Caco-2 (cell line): ENCODE results near the gene WWOX. TPM values are rescaled to one million over a fixed set of nuclear protein-coding genes. Genes with fewer than 3 reads are reported as not detected.
A peak's percentile ranks its signal among the peaks of the same experiment; 100 is the strongest.

Experiments used
- BruUV-seq: library from RNA; stranded (reverse); fragments of 400-500 nt; replicated peaks from 2 replicates; lab custom pipeline; 2021; lab: Mats Ljungman, UMichigan
- CTCF ChIA-PET: fragments of 300-600 bp; sonication (Branson Sonifier 250); formaldehyde crosslinking; loops from one replicate; lab custom pipeline; 2022; ENCODE audit warnings: antibody characterized with exemption; lab: Charles Lee
- POLR2A ChIA-PET: fragments of 300-600 bp; sonication (Branson Sonifier 250); formaldehyde crosslinking; loops from one replicate; lab custom pipeline; 2022; ENCODE audit warnings: antibody characterized with exemption; lab: Charles Lee
- DNase-seq, 2 experiments: peaks; one replicate each; pipeline versions ENCODE4 v3.0.0 to v3.0.0-alpha.2; 2020 to 2022
- H3K27me3 ChIP-seq: replicated peaks from 2 replicates; pipeline ENCODE4 v1.6.0; 2011; ENCODE audit warnings: low read length; ENCODE audit not compliant: control insufficient read depth, insufficient read depth
- H3K36me3 ChIP-seq: 2 replicates; pipeline ENCODE4 v1.5.1; 2011; ENCODE audit warnings: low read length; ENCODE audit not compliant: control insufficient read depth, insufficient read depth
- H3K4me1 ChIP-seq: fragments of 250-450 bp; sonication (Bioruptor Pico); 2 replicates; pipeline ENCODE4 v1.5.1; 2020; ENCODE audit warnings: mild to moderate bottlenecking
- H3K4me3 ChIP-seq: 2 replicates; pipeline ENCODE4 v1.5.1; 2011; ENCODE audit warnings: low read depth, mild to moderate bottlenecking, control low read depth, low read length
- H3K9me3 ChIP-seq: fragments of 250-450 bp; sonication (Bioruptor Pico); 2 replicates; pipeline ENCODE4 v1.5.1; 2020; ENCODE audit warnings: mild to moderate bottlenecking, moderate library complexity
- H3K27ac Mint-ChIP-seq: one replicate; pipeline ENCODE4 v1.8.0; 2022; ENCODE audit warnings: mixed read lengths; ENCODE audit not compliant: unreplicated experiment
- H3K27me3 Mint-ChIP-seq: one replicate; pipeline ENCODE4 v1.8.0; 2022; ENCODE audit warnings: mixed read lengths; ENCODE audit not compliant: insufficient read depth, unreplicated experiment
- H3K36me3 Mint-ChIP-seq: one replicate; pipeline ENCODE4 v1.8.0; 2022; ENCODE audit warnings: mild to moderate bottlenecking, mixed read lengths; ENCODE audit not compliant: insufficient read depth, unreplicated experiment
- H3K4me1 Mint-ChIP-seq: one replicate; pipeline ENCODE4 v1.8.0; 2022; ENCODE audit warnings: low read depth, mixed read lengths; ENCODE audit not compliant: unreplicated experiment
- H3K4me3 Mint-ChIP-seq: one replicate; pipeline ENCODE4 v1.8.0; 2022; ENCODE audit warnings: mild to moderate bottlenecking, moderate library complexity, mixed read lengths; ENCODE audit not compliant: unreplicated experiment
- H3K9me3 Mint-ChIP-seq: one replicate; pipeline ENCODE4 v1.8.0; 2022; ENCODE audit warnings: mixed read lengths; ENCODE audit not compliant: unreplicated experiment
- CTCF ChIP-seq, 2 experiments: fragments of 200-600 bp in 1 of 2; IDR thresholded peaks; 1 replicate in 1 of 2; 2 replicates in 1 of 2; pipeline versions ENCODE4 v1.5.1 to v1.8.0; 2011 to 2022; ENCODE audit warnings: antibody characterized with exemption in 1 of 2, control low read depth in 1 of 2, inconsistent platforms in 1 of 2, low read depth in 1 of 2, low read length in 1 of 2, mild to moderate bottlenecking in 1 of 2, moderate library complexity in 1 of 2; ENCODE audit not compliant: insufficient read depth in 1 of 2, severe bottlenecking in 1 of 2, unreplicated experiment in 1 of 2
- intact Hi-C: fragments of 100-400 bp; cut with micrococcal nuclease; formaldehyde crosslinking; loops from one replicate; pipeline ENCODE4 v1.10.0; 2022; ENCODE audit not compliant: unreplicated experiment
- total RNA-seq: library from RNA; stranded (reverse); gene quantifications from 2 replicates; pipeline ENCODE4 v1.2.3, GENCODE V29; 2022

WWOX gene
- total RNA-seq, 1 experiment from 2014 or later: 45.0 TPM

- ChIA-PET POLR2A (no interaction called here), CTCF (no interaction called here)
- Histone ChIP-seq H3K36me3 (no peaks in the 10 kb centered on the region), H3K27me3 (no peaks in the 10 kb centered on the region), H3K4me3 (no peak overlapping the region), H3K4me1 (peaks cover 5% of the 10 kb centered on the region; the same call in 1 of the 2 replicates), H3K9me3 (no peaks in the 10 kb centered on the region)
- Mint-ChIP-seq H3K27me3 (no peaks in the 10 kb centered on the region), H3K4me1 (no peaks in the 10 kb centered on the region), H3K9me3 (no peaks in the 10 kb centered on the region), H3K27ac (no peak overlapping the region), H3K36me3 (no peaks in the 10 kb centered on the region), H3K4me3 (no peak overlapping the region)
- BruUV-seq: no TSS peak
- DNase-seq: no peak
- TF ChIP-seq CTCF (IDR thresholded peaks at IDR 0.05; ENCODE audit: insufficient read depth in 1 of 2, low read depth in 1 of 2, low read length in 1 of 2, severe bottlenecking in 1 of 2, unreplicated experiment in 1 of 2): no peak
- intact Hi-C loops: no loop called here
These were observed 557.4 kb downstream of the WWOX start for GRCh38 chr16:78656887-78657286.

GRCh38 chr16:78659216-78659615, 559.8 kb downstream of the WWOX start:
- CTCF ChIA-PET: no interaction called here
- H3K27me3 Mint-ChIP-seq: no peaks in the 10 kb centered on the region
- H3K36me3 Mint-ChIP-seq: no peaks in the 10 kb centered on the region
- no peaks in the 10 kb centered on the region for H3K4me1 Mint-ChIP-seq
- intact Hi-C loops: no loop called here
- H3K9me3 Mint-ChIP-seq: no peaks in the 10 kb centered on the region
- TF ChIP-seq CTCF (IDR thresholded peaks at IDR 0.05; ENCODE audit: insufficient read depth in 1 of 2, low read depth in 1 of 2, low read length in 1 of 2, severe bottlenecking in 1 of 2, unreplicated experiment in 1 of 2): no peak
- H3K4me3 Mint-ChIP-seq: no peak overlapping the region
- Histone ChIP-seq H3K27me3 (no peaks in the 10 kb centered on the region), H3K36me3 (no peaks in the 10 kb centered on the region), H3K9me3 (no peaks in the 10 kb centered on the region), H3K4me1 (peaks cover 5% of the 10 kb centered on the region; the same call in 1 of the 2 replicates), H3K4me3 (no peak overlapping the region)
- H3K27ac Mint-ChIP-seq: no peak overlapping the region
- no TSS peak for BruUV-seq
- POLR2A ChIA-PET: no interaction called here
- no peak for DNase-seq

DNA sequence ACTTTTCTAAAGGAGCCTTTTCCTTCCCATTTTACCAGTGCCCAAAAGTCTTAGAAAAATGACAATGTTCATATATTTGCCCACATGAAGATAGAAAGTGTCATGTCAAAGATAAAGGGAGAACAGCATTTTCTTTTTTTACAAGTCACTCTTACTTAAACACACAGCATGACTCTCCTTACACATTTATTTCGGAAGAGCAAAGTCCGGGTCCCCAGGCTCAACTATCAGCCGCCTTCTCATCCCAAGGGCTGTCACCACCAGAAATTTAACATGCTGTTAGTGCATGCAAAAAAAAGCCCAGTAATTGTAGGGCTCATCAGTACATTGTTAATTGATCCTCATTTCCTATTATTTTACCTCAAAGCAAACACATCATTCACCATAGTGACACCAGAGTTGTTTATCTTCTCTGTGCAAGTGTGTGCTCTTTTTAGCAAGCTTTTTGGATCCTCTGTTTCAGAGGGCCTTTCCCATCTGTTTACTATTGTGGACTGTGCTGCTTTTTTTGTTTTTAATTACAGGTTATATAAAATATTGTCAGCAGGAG, 560.3 kb downstream of the WWOX start:
- ChIA-PET POLR2A (no interaction called here), CTCF (no interaction called here)
- no peak overlapping the region for H3K27ac Mint-ChIP-seq
- peaks cover 5% of the 10 kb centered on the region; the same call in 1 of the 2 replicates for H3K4me1 ChIP-seq
- H3K4me1 Mint-ChIP-seq: no peaks in the 10 kb centered on the region
- no TSS peak for BruUV-seq
- intact Hi-C loops: no loop called here
- no peaks in the 10 kb centered on the region for H3K36me3 ChIP-seq
- H3K36me3 Mint-ChIP-seq: no peaks in the 10 kb centered on the region
- no peaks in the 10 kb centered on the region for H3K27me3 Mint-ChIP-seq
- no peak for TF ChIP-seq CTCF (IDR thresholded peaks at IDR 0.05; ENCODE audit: insufficient read depth in 1 of 2, low read depth in 1 of 2, low read length in 1 of 2, severe bottlenecking in 1 of 2, unreplicated experiment in 1 of 2)
- H3K4me3 ChIP-seq: no peak overlapping the region
- peak overlapping the region; percentile 27 for H3K4me3 Mint-ChIP-seq
- no peaks in the 10 kb centered on the region for H3K9me3 ChIP-seq
- H3K9me3 Mint-ChIP-seq: no peaks in the 10 kb centered on the region
- H3K27me3 ChIP-seq: no peaks in the 10 kb centered on the region
- no peak for DNase-seq
